GM12892 (cell line): ENCODE results near the gene NMNAT1.

Experiments used
- DNase-seq: peaks from one replicate; pipeline ENCODE4 v3.0.0; 2011; ENCODE audit not compliant: insufficient read length
- FAIRE-seq: peaks from 2 replicates; lab custom pipeline; 2011; peaks lifted over from hg19 to GRCh38; lab: Jason Lieb, UNC
- POLR2A ChIP-seq: IDR thresholded peaks from 2 replicates; pipeline ENCODE4 v1.6.1; 2011; ENCODE audit warnings: low read depth, low read length, control low read depth
- POLR2AphosphoS5 ChIP-seq: IDR thresholded peaks from 2 replicates; pipeline ENCODE4 v1.6.1; 2011; ENCODE audit warnings: low read depth, low read length, control low read depth
- TAF1 ChIP-seq: IDR thresholded peaks from 2 replicates; pipeline ENCODE4 v1.6.1; 2011; ENCODE audit warnings: low read depth, mild to moderate bottlenecking, control low read depth, low read length, borderline replicate concordance

Gene NMNAT1

DNA sequence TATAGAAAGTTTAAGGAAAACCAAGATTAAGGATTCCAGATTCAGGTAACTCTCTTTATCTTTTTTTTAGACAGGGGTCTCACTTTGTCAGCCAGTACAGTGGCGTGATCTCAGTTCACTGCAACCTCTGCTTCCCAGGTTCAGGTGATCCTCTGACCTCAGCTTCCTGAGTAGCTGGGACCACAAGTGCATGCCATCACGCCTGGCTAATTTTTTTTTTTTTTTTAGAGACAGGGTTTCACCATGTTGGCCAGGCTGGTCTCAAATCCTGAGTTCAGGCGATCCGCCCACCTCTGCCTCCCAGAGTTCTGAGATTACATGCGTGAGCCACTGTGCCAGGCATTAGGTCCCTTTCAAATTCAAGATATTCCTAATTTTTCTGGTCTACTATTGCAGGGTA lies 16.0 kb upstream of the NMNAT1 start:
- no peak for FAIRE-seq
- DNase-seq: no peak
- TF ChIP-seq POLR2A (no peak), POLR2AphosphoS5 (no peak), TAF1 (no peak)

DNA sequence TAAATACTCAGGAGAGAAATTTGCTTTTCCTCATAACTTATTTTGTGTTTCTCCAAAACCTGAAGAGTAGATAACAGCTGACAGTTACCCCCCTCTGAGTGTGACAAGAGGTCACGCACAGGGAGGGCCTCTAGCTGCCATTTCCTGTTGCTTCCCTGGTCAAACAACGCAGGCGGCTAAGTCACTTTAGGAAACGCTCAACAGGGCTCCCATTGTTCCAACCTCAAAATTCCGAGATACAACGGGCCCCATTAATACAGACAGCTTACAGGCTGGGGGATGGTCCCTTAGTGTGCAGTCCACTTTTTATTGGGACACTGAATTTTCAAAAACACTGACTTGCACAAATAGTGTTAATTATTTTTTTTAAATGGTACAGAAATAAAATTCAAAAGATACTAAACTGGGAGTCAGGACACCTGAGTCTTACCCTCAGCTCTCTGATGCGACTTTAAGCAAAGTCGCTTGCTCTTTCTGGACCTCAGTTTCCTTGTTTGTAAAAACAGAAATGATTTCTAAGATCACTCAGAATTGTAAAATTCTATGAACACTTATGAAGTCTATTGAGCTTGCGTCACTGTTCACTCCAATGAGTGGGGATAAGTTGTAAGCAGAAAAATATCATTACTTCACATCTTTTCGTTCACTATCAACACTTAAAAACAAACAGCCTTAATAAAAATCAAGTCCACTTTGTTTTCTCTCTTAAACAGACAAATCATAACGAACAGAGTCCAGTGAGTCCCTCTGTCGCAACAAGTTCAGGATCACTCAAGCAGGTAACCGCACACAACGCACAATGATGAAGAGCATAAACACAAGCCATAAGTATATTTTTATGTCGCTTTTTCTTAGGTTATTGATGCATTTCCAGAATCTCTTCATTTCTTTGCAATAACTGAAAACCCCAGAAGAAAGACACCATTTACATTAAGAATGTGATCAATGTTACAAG lies 13.6 kb upstream of the NMNAT1 start:
- no peak for TF ChIP-seq POLR2AphosphoS5
- no peak for TF ChIP-seq TAF1
- no peak for TF ChIP-seq POLR2A
- FAIRE-seq: no peak
- no peak for DNase-seq

DNA sequence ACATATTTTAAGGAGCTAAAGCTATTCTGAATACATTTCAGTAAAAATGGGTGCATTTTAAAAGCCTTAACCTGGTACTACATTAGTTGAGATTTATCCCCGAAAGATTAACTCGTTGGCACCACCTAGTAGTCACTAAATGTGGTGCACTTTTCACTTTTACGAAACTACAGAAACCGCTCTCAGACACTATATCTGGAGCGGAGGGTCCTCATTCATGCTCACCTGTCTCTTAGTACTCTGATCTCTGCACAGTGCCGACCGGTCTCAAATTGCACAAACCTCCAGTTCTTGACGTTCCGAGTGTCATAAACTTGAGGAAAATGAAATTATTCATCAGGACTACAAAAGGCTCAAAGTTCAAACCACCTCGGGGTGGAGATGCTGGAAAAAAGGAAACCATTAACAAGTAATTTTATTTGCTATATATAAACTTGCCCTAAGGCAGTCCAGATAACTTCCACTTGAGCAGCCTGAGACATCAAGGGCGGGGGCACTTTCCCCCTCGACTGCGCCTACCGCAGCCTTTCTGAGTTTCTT lies 806 bp upstream of the NMNAT1 start:
- FAIRE-seq (peak; percentile 84), DNase-seq (peak; percentile 31)
- TF ChIP-seq POLR2A (no peak), TAF1 (no peak), POLR2AphosphoS5 (no peak)

DNA sequence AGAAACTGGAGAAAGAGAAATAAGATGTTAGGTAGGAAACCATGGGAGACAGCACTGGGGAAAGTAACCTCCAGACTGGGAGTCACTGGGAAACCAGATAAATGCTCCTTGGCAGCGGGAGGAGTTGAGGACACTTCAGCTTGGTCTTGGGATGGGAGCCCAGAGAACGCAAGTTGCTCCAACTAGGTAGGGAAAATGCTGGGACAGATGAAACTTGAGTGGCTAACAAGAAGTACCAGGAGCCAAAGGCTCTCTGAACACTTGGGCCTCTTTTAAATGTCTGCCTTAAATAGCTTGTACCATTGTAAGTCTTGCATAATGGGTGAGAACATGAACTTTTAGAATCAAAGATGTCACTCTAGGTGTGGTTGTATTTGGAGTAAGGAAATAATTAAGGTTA lies 3.0 kb downstream of the NMNAT1 start:
- no peak for DNase-seq
- TF ChIP-seq TAF1 (no peak), POLR2A (no peak), POLR2AphosphoS5 (no peak)
- no peak for FAIRE-seq

DNA sequence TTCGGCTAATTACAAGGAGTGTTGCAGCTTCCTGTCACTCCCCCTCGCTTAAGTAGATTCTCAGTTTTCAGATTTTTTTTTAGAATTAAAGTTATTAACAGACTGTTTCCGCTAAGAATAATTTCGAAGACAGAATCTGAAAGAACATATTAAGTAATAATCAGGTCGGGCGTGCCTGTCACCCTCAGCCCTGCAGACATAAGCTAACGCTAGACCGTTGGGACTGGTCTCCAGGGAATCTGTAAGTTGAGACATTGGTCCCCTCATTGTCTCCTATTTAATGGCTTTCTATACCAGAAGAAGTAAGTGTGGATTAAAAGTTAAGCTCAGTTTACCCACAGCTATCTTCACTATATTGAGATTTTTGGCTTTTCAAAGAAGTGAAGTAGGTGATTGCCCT lies 14.5 kb downstream of the NMNAT1 start:
- DNase-seq: no peak
- TF ChIP-seq POLR2AphosphoS5 (no peak), TAF1 (no peak), POLR2A (no peak)
- no peak for FAIRE-seq

DNA sequence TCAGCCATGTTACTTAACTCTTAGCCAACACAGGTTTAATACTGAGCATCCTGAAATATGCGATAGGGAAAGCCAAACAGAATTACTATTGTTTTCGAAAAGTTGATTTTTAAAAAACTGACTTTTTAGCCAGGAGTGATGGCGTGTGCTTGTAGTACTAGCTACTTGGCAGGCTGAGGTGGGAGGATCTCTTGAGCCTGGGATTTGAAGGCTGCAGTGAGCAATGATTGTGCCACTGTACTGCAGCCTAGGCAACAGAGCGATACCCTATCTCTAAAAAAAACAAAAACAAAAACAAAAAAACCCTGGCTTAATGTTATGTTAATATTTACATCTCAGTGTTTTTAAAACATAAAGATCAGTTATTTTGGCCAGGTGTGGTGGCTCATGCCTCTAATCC lies 16.7 kb downstream of the NMNAT1 start:
- DNase-seq (no peak), FAIRE-seq (no peak)
- TF ChIP-seq POLR2A (no peak), TAF1 (no peak), POLR2AphosphoS5 (no peak)

- DNase-seq (no peak), FAIRE-seq (no peak)
- TF ChIP-seq TAF1: no peak
- TF ChIP-seq POLR2A: no peak
- no peak for TF ChIP-seq POLR2AphosphoS5
Observed at GRCh38 chr1:9960706-9961562, 17.7 kb downstream of the NMNAT1 start.

- DNase-seq: no peak
- FAIRE-seq: no peak
Observed at GRCh38 chr1:9984253-9984652, 41.0 kb downstream of the NMNAT1 start.

GRCh38 chr1:9985001-9985400 lies 41.7 kb downstream of the NMNAT1 start:
- no peak for DNase-seq
- no peak for FAIRE-seq
- TF ChIP-seq POLR2AphosphoS5: no peak
- no peak for TF ChIP-seq POLR2A
- TF ChIP-seq TAF1: no peak

More at GRCh38 chr1:9984253-9984652, 41.0 kb downstream of the NMNAT1 start:
- TF ChIP-seq POLR2A: no peak
- no peak for TF ChIP-seq TAF1
- TF ChIP-seq POLR2AphosphoS5: no peak

- FAIRE-seq: no peak
- no peak for DNase-seq
- TF ChIP-seq TAF1 (no peak), POLR2AphosphoS5 (no peak)
Observed at GRCh38 chr1:9989773-9990172, 46.5 kb downstream of the NMNAT1 start.

GRCh38 chr1:9990944-9991343 lies 47.7 kb downstream of the NMNAT1 start:
- FAIRE-seq: no peak
- DNase-seq: no peak
- no peak for TF ChIP-seq POLR2A
- no peak for TF ChIP-seq TAF1
- TF ChIP-seq POLR2AphosphoS5: no peak

GRCh38 chr1:9992910-9993309 lies 49.6 kb downstream of the NMNAT1 start:
- TF ChIP-seq TAF1: no peak
- TF ChIP-seq POLR2A: no peak
- TF ChIP-seq POLR2AphosphoS5: no peak
- DNase-seq: no peak
- no peak for FAIRE-seq
